Glomerular endothelial cell (primary cell): Measurements from ENCODE around the gene ZDHHC11. TPM values are rescaled to one million over a fixed set of nuclear protein-coding genes. Genes with fewer than 3 reads are reported as not detected.
"Not testable (repeated sequence)": the region's sequence is repeated elsewhere in the genome, so short reads cannot be mapped to it uniquely, and the experiment has no call there.

Experiments
- DNase-seq: peaks from one replicate; pipeline ENCODE4 v3.0.0-alpha.2; 2011; ENCODE audit warnings: low read depth, low spot score; ENCODE audit errors: extremely low read depth
- total RNA-seq: library from RNA; depleted of rRNA; stranded (reverse); fragments of >200 nt; gene quantifications from 2 replicates; pipeline ENCODE4 v1.2.3, GENCODE V29; 2015

ZDHHC11 gene
- total RNA-seq, 1 donor from 2014 or later, result 0.70 TPM

DNA sequence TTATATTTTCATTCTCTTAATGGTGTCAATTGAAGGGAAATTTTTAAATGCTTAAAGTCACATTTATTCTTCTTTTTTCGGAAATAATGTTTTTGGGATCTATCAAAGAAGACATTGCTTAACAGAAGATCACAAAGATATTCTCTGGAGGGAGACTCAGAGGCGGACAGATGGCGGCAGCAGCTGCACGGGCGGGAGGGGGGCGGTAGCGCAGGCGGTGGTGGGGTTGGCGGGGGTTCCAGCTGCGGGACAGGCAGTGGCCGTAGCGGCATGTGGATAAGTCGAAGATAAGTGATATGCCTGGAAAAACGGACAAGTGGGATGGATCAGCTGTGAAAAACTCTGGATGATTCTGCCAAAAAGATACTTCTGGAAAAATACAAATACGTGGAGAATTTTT, 34.6 kb downstream of the ZDHHC11 start:
- DNase-seq, result no peak

DNA sequence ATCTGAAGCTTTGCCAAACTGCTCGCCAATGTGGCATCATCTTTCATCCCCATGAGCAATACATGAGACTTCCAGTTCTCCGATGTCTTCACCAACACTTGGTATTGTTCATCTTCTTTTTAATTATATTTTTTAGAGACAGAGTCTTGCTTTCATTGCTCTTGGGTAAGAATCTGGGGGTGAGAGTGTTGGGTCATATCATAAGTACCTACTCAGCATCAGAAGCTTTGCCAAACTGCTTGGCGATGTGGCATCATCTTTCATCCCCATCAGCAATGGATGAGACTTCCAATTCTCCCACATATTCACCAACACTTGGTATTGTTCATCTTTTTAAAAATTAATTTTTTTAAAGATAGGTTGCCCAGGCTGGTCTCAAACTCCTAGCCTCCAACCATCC, 35.3 kb downstream of the ZDHHC11 start:
- DNase-seq, result no peak

- not testable (repeated sequence) for DNase-seq
Observed at GRCh38 chr5:813575-813974, 37.2 kb downstream of the ZDHHC11 start.

- not testable (repeated sequence) for DNase-seq
Observed at GRCh38 chr5:811384-811783, 39.4 kb downstream of the ZDHHC11 start.

GRCh38 chr5:807719-808514, 42.9 kb downstream of the ZDHHC11 start:
- not testable (repeated sequence) for DNase-seq

- DNase-seq, result no peak
Observed at GRCh38 chr5:801472-801871, 49.3 kb downstream of the ZDHHC11 start.

DNA sequence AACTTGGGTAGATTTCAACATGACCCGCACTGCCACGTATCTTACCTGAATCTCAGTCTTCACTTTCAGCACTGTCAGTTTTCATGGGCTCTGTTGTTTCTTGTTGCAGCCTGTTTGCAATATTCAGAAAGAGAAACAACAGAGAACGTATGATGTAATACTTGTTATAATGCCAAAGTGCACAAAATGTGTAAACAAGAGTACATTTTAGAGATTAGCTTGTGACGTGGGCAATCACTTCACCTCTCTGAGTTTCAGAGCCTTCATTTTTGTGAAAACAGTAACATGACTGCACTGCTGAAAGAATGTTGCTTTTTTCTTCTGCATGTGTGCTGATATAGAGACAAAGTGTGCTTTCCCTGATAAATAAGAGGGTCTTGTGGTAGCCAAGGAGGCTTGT, 49.7 kb downstream of the ZDHHC11 start:
- DNase-seq, result not testable (repeated sequence)

GRCh38 chr5:798505-799138, 52.2 kb downstream of the ZDHHC11 start:
- DNase-seq, result not testable (repeated sequence)

GRCh38 chr5:797986-798385, 52.8 kb downstream of the ZDHHC11 start:
- DNase-seq, result not testable (repeated sequence)

GRCh38 chr5:795873-796272, 54.9 kb downstream of the ZDHHC11 start:
- DNase-seq, result not testable (repeated sequence)

- DNase-seq, result not testable (repeated sequence)
Observed at GRCh38 chr5:794948-795347, 55.8 kb downstream of the ZDHHC11 start.

DNA sequence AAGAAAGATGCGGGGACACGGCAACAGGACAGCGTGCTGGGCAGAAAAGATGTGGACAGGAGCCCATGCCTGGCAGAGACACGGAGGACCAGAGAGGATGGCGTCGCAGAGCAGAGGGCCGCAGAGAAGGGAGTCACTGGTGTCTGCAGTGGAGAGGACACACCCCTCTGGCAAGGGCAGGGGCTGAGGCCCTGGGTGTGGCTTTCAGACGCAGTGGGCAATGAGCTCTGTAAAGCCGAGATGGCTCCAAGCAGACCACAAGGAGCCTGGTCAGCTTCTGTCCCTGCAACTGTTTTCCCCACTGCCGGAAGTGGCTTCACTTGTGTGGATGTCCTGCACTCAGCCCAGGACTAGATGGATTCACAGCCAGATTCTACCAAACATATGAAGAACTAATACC, 62.1 kb downstream of the ZDHHC11 start:
- not testable (repeated sequence) for DNase-seq

DNA sequence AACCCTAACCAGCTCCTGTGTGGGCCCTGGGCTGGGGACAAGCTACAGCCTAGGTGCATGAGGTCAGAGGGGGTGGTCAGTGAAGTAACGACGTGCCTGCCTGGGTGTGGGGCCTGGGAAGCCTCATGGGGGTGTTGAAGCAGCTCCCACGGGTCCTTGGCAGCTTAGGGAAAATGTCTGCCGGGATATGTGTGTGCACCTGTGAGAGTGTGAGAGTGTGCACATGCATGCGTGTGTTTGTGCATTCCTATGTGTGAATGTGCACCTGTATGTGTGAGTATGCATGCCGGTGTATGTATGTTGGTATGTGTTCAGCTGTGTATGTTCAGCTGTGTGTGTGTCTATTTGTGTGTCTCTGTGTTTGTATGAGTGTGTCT, 62.9 kb downstream of the ZDHHC11 start:
- not testable (repeated sequence) for DNase-seq

GRCh38 chr5:787224-787856, 63.4 kb downstream of the ZDHHC11 start:
- not testable (repeated sequence) for DNase-seq

DNA sequence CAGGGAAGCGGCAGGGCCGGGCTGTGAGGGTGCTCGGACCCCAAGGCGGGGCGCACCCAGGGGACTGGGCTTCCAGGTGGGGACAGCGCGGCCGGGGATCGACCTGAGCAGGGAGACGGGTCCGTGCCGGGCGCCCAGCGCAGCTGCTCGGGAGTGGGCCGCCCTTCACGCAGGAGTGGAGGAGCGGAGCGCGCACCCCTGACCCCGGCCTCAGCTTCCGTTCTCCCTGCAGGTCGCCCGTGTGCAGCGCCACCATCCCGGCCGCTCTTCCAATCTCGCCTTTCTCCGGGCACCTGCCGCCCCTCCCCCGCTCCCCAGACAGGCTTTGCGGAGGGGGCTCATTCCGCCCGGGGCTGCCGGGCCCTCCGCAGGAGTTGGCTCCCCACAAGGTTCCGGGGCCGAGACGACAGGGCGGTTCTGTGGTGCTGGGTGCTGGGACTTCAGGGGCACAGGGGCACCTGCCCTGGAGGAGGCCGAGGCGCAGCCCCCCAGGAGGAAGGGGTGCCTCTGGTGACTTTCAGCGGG, 65.5 kb downstream of the ZDHHC11 start:
- DNase-seq, result not testable (repeated sequence)

DNA sequence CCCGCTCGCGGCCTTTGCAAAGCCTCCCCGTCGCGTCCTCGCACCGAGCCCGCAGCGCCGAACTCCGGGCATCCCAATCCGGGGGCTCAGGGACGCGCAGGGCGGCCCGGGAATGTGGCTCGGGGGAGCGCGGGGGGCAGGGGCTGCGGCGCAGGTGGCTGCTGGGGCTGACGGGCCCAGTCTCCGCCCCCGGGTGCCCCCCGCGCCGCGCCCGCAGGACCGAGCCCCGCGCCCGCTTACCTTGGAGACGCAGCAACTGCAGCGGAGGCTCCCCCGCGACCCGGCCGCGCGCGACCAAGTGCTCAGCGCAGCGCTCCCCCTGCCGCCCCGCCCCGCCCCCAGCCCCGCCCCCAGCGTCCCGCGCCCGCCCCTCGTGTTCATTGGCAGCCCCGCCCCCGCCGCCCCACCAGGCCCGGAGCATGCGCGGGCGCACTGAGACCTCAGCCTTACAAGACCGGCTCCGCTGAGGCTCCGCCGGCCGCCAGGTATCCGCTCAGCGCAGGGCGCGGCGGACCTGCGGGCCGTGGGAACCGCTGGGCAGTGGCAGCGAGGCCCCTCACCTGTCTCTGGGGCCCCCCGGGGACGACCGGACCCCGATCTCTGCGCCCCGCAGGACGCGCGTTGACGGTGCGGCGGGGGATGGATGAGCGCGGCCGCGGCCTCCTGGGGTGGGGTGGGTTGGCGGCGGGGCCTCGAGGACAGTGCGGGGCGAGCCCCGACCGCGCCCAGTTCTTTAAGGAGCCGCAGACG, 66.2 kb downstream of the ZDHHC11 start, which contains the start of gene ZDHHC11B:
TSS of gene ZDHHC11B (minus strand) at position 302 of the 750 bp plus-strand sequence. CDS start 17,810 bp downstream, outside the sequence.
- DNase-seq, result not testable (repeated sequence)

DNA sequence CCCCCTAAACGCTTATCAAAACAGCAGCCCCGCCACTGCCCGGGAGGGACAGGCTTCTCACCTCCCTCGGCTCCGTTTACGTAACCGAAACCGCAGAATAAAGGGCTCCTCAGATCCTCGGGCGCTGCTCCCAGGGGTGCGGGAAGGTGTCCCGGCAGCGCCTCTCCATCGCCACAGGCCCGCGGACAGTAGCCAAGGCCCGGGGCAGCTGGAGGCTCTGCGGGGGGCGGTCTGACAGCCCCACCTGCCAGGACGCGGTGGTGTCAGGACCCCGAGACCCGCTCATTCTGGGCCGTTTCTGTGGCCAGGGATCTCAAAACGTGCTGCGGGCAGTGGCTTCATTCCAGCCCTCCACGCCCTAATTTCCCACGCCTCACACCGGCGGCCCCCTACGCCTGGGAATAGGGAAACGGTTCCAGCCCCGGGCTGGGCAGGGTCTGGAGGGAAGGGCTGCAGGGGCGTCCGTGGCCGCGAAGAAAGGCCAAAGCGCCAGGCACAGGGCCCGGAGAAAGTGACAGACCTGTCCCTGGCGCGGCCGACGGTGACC, 66.8 kb downstream of the ZDHHC11 start:
- not testable (repeated sequence) for DNase-seq

- not testable (repeated sequence) for DNase-seq
Observed at GRCh38 chr5:783049-783802, 67.6 kb downstream of the ZDHHC11 start.

DNA sequence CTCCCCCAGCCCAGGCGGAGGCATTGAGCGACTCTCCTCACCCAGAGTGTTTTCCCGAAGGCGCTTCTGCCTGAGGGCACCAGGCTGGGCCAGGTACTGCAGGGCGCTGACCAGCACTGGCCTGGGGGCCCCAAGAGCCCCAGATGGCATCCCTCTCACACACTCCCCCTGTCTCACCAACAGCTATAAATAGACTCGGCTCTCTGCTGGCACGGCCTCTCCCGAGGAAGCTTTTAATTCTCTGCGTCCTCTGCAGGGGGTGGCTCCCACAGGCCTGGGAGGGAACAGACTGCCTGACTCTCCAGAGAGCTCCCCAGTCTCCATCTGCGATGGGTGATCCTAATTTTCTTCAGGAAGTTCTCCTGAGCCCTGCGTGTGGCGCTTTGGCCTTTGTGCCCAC, 68.4 kb downstream of the ZDHHC11 start:
- DNase-seq, result not testable (repeated sequence)
